GM19468 (cell line): ENCODE measurements around the gene CHN1.

Experiments used
- ATAC-seq: cut with Tn5 transposase; IDR thresholded peaks from one replicate; pipeline ENCODE4 v1.9.1; 2021; ENCODE audit warnings: mild to moderate bottlenecking, moderate library complexity, moderate number of reproducible peaks; ENCODE audit not compliant: unreplicated experiment; ENCODE audit errors: extremely low read depth

CHN1 gene

DNA sequence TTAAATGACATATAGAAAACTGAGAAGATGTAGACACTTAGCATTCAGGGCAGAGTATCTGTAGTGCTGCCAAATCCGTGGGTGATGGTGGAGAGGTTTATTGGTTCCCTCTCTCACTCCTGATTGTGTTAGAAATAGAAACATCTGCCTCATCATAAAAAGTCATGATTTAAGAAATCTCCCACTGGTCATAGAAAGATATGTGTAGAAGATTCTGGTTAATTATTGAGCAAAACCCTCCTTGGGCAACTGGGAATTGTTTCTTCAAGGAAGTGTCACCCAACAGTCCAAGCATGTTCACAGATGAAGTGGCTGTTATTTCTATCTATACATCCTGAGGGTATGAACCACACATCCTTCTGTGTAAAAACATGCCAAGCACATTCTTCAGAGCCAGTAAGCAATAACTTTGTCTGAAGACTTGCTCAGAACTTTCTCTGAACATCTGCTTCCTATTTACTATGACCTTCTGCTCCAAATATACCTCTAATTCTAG is 207.4 kb downstream of the CHN1 start:
- ATAC-seq = no peak

DNA sequence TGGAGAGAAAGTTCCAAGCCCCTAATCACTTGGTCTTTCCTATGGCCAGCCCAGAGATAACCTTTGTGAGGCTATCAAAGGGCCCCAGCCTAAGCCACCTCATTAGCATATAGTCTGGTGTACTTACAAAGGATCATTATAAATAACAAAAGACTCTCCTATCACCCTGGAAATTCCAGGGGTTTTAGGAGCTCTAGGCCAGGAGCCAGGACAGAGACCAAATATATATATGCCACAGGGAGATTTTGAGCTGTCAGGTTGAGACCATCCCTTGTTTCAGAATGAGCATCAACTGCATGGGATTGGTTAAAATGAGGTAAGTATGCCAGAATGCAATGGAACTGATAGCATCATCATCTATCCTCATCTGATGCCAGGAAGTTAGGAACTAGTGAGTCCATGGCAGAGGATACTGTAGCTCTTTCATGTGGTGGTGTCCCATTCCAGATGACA is 208.8 kb downstream of the CHN1 start:
- no peak for ATAC-seq

GRCh38 chr2:174794851-174795374 is 210.3 kb downstream of the CHN1 start:
- ATAC-seq = no peak

- no peak for ATAC-seq
Observed at GRCh38 chr2:174792309-174793025, 212.7 kb downstream of the CHN1 start.

- ATAC-seq = no peak
Observed at GRCh38 chr2:174791746-174792280, 213.4 kb downstream of the CHN1 start.

- ATAC-seq = no peak
Observed at GRCh38 chr2:174791020-174791419, 214.2 kb downstream of the CHN1 start.

DNA sequence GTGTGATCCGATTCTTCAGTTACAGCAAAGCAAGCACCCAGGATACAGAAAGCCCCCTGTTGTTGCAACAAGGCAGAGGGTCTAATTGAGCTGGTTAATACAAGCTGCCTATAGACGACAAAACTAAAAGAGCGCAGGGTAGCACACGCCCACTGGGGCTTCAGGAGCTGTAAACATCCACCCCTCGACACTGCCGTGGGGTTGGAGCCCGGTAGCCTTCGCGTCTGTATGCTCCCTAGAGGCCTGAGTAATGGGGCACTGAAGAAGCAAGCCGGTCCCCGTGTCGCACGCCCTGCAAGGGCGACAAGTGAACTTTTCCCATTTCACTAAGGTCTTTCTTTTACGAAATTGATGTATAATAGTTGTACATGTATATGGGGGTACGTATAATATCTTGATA is 216.2 kb downstream of the CHN1 start:
- ATAC-seq = no peak

- ATAC-seq = no peak
Observed at GRCh38 chr2:174788291-174788929, 216.8 kb downstream of the CHN1 start.

GRCh38 chr2:174787487-174788205 is 217.5 kb downstream of the CHN1 start:
- ATAC-seq = no peak

DNA sequence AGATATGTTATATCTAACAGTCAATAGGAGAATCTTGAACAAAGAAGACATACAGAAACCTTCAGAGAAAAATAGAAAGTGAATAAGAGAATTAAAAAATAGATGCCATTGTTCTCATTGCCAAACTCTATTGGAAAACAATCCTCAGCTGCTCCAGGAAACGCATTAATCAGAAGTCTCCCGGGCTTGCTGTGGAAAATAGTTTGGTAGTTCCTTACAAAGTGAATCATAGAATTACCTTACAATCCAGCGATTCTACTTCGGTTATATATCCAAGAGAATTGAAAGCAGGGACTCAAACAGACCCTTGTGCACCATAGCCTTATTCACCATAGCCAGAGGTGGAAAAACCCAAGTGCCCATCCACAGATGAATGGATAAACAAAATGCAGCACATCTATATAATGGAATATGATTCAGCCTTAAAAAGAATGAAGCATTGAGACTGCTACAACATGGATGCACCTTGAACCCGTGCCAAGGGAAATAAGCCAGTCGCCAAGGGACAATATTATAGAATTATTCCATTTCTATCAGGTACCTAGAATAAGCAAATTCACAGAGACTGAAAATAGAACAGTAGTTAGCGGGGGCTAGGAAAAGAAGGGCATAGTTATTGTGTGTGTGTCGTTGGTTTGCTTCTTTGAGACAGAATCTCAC is 219.0 kb downstream of the CHN1 start:
- ATAC-seq = no peak

DNA sequence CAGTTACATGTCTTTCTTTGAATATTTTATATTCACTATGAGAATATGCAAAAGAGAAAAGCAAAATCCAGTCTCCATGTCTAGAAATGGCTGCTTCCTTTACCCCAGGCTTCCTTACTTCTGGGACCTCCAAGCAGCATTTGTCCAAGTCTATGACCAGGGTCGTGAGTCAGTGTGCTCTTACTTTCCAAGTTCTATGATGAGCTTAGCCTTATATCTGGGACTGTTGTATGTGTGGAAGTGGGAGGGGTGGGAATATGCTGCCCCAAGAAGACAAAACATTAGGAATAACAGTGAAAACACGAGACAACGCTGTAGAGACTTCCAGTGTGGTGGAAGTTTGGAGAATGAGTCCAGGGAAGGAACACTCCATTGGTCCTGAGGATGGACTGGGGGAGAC is 219.7 kb downstream of the CHN1 start:
- no peak for ATAC-seq

DNA sequence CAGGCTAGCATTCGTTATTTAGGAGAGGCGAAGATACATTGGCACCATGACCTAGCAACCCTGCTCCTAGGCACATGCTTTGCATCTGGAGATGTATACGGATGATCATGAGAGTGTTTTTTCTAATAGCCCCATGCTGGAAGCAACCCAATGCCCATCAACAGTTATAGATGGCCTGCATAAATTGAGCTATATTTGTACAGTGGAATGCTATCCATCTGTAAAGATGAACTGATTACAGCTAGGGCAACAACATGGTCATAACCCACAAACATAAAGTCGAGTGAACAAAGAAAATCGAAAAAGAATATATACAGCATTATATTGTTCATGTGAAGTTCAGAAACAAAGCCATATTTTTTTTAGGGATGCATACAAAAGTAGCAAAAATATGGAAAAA is 220.3 kb downstream of the CHN1 start:
- no peak for ATAC-seq

DNA sequence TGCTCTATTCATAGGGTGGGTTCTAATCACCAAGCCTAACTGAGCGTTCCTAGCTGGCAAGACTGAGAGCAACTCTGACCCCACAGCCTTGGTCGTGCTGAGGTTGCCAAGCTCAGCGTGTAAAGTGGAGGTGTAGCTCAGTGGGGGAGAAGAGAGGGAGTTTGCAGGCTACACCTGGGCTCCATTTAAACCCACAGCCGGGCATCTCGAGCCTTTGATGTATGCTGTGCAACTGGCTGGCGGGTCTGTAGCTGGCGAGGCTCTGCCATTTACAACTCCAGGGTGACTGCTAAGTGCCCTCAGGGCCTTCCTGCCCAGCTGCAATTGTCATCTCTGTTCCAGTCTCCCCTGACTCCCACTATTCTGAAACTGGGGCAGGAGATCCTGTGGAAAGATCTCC is 220.9 kb downstream of the CHN1 start:
- no peak for ATAC-seq

DNA sequence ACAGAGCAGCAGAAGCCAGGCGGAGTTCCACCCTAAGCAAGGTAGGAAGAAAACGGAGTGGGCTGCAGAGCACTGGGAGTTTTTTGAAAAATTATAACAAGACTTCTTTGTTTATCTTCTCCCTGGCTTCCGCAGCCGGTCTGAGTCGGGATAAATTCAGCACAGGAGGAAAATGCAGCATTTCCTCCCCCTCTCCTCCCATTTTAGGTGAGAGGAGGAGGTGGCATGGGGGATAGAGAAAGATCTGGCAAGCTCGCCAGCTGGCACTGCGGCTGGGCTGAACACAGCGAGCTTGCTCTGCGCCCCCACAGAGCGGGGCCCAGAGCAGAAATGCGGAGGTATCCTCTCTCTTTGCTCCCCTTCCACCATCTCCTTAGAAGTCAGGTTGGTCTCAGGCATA is 223.2 kb downstream of the CHN1 start:
- no peak for ATAC-seq

DNA sequence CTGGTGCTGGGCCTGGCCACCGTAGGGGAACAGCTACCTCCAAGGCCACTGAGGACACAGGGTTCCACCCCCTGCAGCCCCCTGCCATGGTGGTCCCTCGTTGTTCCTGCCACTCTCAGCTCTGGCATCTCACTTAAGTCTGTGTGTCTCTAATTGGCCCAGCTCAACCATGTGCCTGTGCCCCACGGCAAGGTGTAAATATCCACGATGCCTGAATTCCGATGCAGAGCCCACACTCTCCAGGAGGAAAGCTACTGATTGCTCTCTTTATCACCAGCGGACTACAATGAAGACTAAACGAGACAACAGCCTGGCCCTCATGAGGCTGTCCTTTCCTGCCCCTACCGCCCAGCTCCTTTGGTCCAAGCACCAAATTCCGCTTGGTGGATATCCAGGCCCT is 223.9 kb downstream of the CHN1 start:
- ATAC-seq = no peak

GRCh38 chr2:174780856-174781255 is 224.3 kb downstream of the CHN1 start:
- no peak for ATAC-seq

DNA sequence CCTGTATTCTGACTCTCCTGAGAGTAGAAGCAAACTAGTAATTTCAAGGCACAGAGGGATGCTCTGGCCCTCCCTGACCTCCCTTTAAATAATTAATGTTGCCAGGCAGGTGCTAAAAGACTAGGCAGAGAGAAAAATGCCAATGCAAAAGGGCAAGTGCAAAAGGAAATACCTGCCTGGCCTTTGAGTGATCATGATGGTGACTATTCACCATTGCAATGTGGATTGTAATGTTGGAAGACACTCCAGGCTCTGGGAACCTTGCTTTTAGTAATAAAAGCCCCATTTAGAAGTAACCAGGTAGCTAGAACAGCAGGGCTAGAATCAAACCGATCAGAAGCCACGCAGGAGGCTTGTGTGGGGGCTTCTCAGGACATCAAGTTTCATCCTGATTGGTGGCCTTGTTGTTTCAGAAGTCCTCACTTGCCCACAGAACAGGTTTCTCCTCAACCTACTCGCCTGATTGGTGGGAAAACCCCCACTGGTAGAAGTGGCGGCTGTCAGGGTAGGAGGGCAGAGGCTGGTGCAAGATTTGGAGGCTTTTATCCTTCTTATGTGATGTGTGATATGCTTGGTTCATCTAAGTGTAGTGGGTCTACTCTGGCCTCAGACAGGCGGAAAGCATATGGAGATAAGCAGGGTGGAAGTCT is 224.9 kb downstream of the CHN1 start:
- no peak for ATAC-seq

GRCh38 chr2:174779361-174779928 is 225.7 kb downstream of the CHN1 start:
- no peak for ATAC-seq
